ENCODE measurements around the gene CLDN17.

Gene CLDN17

GRCh38 chr21:30153697-30154340, 12.8 kb downstream of the CLDN17 start:
- DNase-seq (no peak), ATAC-seq (no peak)
- Mint-ChIP-seq H3K4me3 (no peak overlapping the region), H3K4me1 (no peaks in the 10 kb centered on the region), H3K27ac (no peak overlapping the region), H3K27me3 (no peaks in the 10 kb centered on the region), H3K9me3 (peaks cover 0 to 5% of the 10 kb centered on the region in 2 donors)

GRCh38 chr21:30152792-30153191, 13.8 kb downstream of the CLDN17 start:
- no peak overlapping the region for H3K27ac Mint-ChIP-seq
- H3K9me3 Mint-ChIP-seq = peaks cover 0 to 5% of the 10 kb centered on the region in 2 donors
- ATAC-seq = no peak
- H3K4me3 Mint-ChIP-seq = no peak overlapping the region
- no peaks in the 10 kb centered on the region for H3K4me1 Mint-ChIP-seq
- H3K27me3 Mint-ChIP-seq = no peaks in the 10 kb centered on the region
- no peak for DNase-seq

GRCh38 chr21:30148906-30149305, 17.7 kb downstream of the CLDN17 start:
- no peaks in the 10 kb centered on the region for H3K27me3 Mint-ChIP-seq
- H3K4me3 Mint-ChIP-seq = no peak overlapping the region
- no peaks in the 10 kb centered on the region for H3K4me1 Mint-ChIP-seq
- DNase-seq (no peak), ATAC-seq (no peak)
- H3K27ac Mint-ChIP-seq = no peak overlapping the region
- H3K9me3 Mint-ChIP-seq = no peaks in the 10 kb centered on the region

DNA sequence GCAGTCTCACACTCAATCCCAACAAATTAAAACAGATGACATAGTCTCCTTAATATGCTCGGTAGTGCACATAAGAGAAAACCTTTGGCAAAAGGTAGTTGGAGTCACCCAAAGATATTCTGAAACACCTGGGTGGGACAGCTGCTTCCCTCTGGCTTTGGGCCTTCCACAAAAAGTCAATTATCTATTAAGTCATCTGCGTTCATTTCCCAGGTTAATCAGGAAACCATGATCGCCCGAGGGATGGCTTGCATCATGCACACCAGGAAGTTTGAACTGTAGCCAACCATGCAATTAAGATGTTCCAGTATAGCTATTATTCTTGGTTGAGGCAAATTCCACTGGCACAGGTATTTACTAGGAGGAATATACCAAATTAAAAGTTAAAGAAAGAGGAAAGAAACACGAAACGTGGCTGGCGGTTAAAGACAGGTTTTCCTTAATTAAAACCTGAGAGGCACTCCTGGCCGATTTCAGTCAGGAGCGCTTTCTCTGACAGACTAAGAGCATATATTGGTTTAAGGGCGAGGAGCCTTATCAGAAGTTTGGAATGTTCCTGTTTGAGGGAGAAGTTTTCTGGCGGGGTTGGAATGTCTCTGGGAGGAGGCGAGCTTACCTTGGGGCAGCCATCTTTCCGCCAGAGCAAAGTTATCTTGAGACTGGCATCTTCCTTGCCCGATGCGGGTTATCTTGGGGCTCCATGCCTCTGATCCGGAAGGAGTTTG, 19.9 kb downstream of the CLDN17 start:
- Mint-ChIP-seq H3K27me3 (no peaks in the 10 kb centered on the region), H3K4me1 (no peaks in the 10 kb centered on the region), H3K9me3 (no peaks in the 10 kb centered on the region), H3K4me3 (no peak overlapping the region), H3K27ac (no peak overlapping the region)
- no peak for DNase-seq
- no peak for ATAC-seq

GRCh38 chr21:30138483-30138882, 28.1 kb downstream of the CLDN17 start:
- H3K9me3 Mint-ChIP-seq = no peaks in the 10 kb centered on the region
- DNase-seq = no peak
- H3K27me3 Mint-ChIP-seq = no peaks in the 10 kb centered on the region
- no peaks in the 10 kb centered on the region for H3K4me1 Mint-ChIP-seq
- H3K4me3 Mint-ChIP-seq = no peak overlapping the region
- no peak overlapping the region for H3K27ac Mint-ChIP-seq
- ATAC-seq = no peak

DNA sequence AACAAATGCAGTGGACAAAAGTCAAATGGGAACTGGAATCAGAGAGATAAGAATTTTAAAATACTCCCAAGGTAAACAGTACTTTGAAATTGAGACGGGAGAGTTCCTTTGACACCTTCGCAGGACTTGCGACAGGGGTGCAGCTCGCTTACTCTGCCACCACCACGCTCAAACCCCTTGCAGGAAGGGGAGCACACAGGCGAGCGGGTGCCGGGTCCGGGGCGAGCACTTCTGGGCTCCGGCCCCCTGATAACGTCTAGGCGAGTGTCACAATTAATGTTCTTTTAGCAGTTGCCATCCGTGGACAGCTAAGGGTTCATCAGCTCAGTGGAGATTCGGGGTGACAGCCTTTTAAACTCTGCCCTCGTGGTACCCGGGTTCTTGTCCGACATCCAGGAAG, 37.4 kb downstream of the CLDN17 start:
- no peaks in the 10 kb centered on the region for H3K4me1 Mint-ChIP-seq
- H3K27me3 Mint-ChIP-seq = no peaks in the 10 kb centered on the region
- DNase-seq = no peak
- no peak overlapping the region for H3K27ac Mint-ChIP-seq
- ATAC-seq = no peak
- H3K9me3 Mint-ChIP-seq = peaks cover 0 to 6% of the 10 kb centered on the region in 2 donors
- no peak overlapping the region for H3K4me3 Mint-ChIP-seq

DNA sequence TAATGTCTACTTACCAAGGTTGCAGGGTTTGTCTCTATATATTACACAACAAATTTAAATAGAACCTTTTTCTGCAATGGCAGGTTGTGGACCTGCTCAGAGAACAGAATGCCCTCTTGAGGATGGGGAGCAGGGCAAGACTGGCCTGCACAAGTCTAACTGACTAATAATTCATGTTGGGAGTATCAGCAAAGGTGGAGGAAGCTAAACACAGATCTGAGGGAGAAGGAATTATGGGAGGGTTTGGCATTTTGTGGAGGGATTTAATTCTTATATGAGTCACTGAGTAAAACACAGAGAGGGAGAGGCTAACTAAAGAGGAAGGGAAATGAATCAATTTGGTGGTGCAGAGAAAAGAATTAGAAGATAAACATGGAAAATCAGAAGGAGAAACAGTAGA, 40.0 kb downstream of the CLDN17 start:
- no peak overlapping the region for H3K27ac Mint-ChIP-seq
- ATAC-seq (no peak), DNase-seq (no peak)
- peaks cover 0 to 6% of the 10 kb centered on the region in 2 donors for H3K9me3 Mint-ChIP-seq
- H3K27me3 Mint-ChIP-seq = no peaks in the 10 kb centered on the region
- H3K4me3 Mint-ChIP-seq = no peak overlapping the region
- no peaks in the 10 kb centered on the region for H3K4me1 Mint-ChIP-seq

- Mint-ChIP-seq H3K27me3 (no peaks in the 10 kb centered on the region), H3K27ac (no peak overlapping the region), H3K4me1 (no peaks in the 10 kb centered on the region), H3K4me3 (no peak overlapping the region), H3K9me3 (no peaks in the 10 kb centered on the region)
- DNase-seq (no peak), ATAC-seq (no peak)
These were observed 49.0 kb downstream of the CLDN17 start for GRCh38 chr21:30117631-30118030.

DNA sequence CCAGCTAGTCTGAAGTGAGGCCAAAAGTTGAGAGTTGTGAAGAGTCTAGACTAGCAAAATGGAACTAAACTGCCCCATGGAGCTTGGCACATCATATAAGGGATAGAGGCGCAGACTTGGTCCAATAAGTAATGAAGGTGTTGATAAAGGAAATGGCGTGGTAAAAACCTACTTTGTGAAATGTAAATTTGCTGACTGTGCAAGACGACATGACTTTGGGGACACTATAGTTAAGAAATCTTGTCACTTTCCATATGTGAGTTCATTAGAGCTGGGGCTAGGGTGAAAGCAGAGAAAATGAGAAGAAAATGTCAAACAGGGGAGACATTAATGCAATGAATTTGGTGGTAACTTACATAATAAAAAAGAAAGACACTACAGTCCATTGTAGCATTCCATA, 50.1 kb downstream of the CLDN17 start:
- H3K27ac Mint-ChIP-seq = no peak overlapping the region
- DNase-seq = no peak
- ATAC-seq = no peak
- H3K27me3 Mint-ChIP-seq = no peaks in the 10 kb centered on the region
- no peaks in the 10 kb centered on the region for H3K4me1 Mint-ChIP-seq
- no peaks in the 10 kb centered on the region for H3K9me3 Mint-ChIP-seq
- H3K4me3 Mint-ChIP-seq = no peak overlapping the region
